ENCODE measurements around the gene CSAG1. TPM values are rescaled to one million over a fixed set of nuclear protein-coding genes. Genes with fewer than 3 reads are reported as not detected.
"Not testable (repeated sequence)": the region's sequence is repeated elsewhere in the genome, so short reads cannot be mapped to it uniquely, and the experiment has no call there.

CSAG1 gene
- total and polyA plus RNA-seq, 2 donors (not counting 3 experiments of a cell fraction or from before 2014, with no cell fraction given), result not detected

GRCh38 chrX:152754871-152755270, 21.4 kb upstream of the CSAG1 start:
- dilution Hi-C loops (cut with MboI; ENCODE audit: extremely low pct_ligation_motif_present, low sequenced_read_pairs), result not testable (repeated sequence)

GRCh38 chrX:152753686-152754650, 20.4 kb upstream of the CSAG1 start, which contains the start of gene MAGEA2:
Gene MAGEA2, minus strand, starts transcription at chrX:152753842. Its CDS starts 2,479 bp downstream, at chrX:152751363.
- CTCF ChIA-PET; BruUV-seq (replicated peaks); H3K27me3 ChIP-seq (ENCODE audit: control insufficient read depth in 2 of 2, insufficient read depth in 2 of 2, low read length in 2 of 2); H3K36me3 ChIP-seq (ENCODE audit: control insufficient read depth in 2 of 2, extremely low read depth in 1 of 2, insufficient read depth in 2 of 2, low read length in 2 of 2); H3K4me2 ChIP-seq (ENCODE audit: insufficient read depth, low read length); H3K9ac ChIP-seq (replicated peaks; ENCODE audit: extremely low read depth, insufficient read depth, low read length); POLR2A ChIA-PET; H3K27ac ChIP-seq (ENCODE audit: insufficient read depth, low read depth, low read length); H2AFZ ChIP-seq (ENCODE audit: low read depth, low read length); intact Hi-C loops (cut with micrococcal nuclease); H3K4me3 ChIP-seq (replicated peaks in 1 of 3; ENCODE audit: insufficient read depth in 1 of 3, low read depth in 1 of 3, low read length in 3 of 3); dilution Hi-C loops (cut with MboI; ENCODE audit: extremely low pct_ligation_motif_present, low sequenced_read_pairs); H3K79me2 ChIP-seq (ENCODE audit: control insufficient read depth, insufficient read depth, low read length); H3K4me1 ChIP-seq (ENCODE audit: control insufficient read depth, extremely low read depth, insufficient read depth, low read length); H3K9me1 ChIP-seq (replicated peaks; ENCODE audit: control insufficient read depth, extremely low read depth, insufficient read depth, low read length); DNase-seq (ENCODE audit: low read depth, low spot score); H4K20me1 ChIP-seq (replicated peaks; ENCODE audit: control insufficient read depth, extremely low read depth, insufficient read depth, low read length); H3K9me3 ChIP-seq (replicated peaks; ENCODE audit: control insufficient read depth, insufficient read depth, low read length): not testable (repeated sequence)
- FAIRE-seq, result peak; percentile 55

More at GRCh38 chrX:152754871-152755270, 21.4 kb upstream of the CSAG1 start:
- H4K20me1 ChIP-seq (replicated peaks; ENCODE audit: control insufficient read depth, extremely low read depth, insufficient read depth, low read length); H3K9ac ChIP-seq (replicated peaks; ENCODE audit: extremely low read depth, insufficient read depth, low read length); FAIRE-seq; H3K4me2 ChIP-seq (ENCODE audit: insufficient read depth, low read length); BruUV-seq (replicated peaks); CTCF ChIA-PET; H3K9me1 ChIP-seq (replicated peaks; ENCODE audit: control insufficient read depth, extremely low read depth, insufficient read depth, low read length); H3K27ac ChIP-seq (ENCODE audit: insufficient read depth, low read depth, low read length); H2AFZ ChIP-seq (ENCODE audit: low read depth, low read length); intact Hi-C loops (cut with micrococcal nuclease); H3K9me3 ChIP-seq (replicated peaks; ENCODE audit: control insufficient read depth, insufficient read depth, low read length); H3K36me3 ChIP-seq (ENCODE audit: control insufficient read depth in 2 of 2, extremely low read depth in 1 of 2, insufficient read depth in 2 of 2, low read length in 2 of 2); H3K27me3 ChIP-seq (ENCODE audit: control insufficient read depth in 2 of 2, insufficient read depth in 2 of 2, low read length in 2 of 2); H3K4me3 ChIP-seq (replicated peaks in 1 of 3; ENCODE audit: insufficient read depth in 1 of 3, low read depth in 1 of 3, low read length in 3 of 3); POLR2A ChIA-PET; DNase-seq (ENCODE audit: low read depth, low spot score); H3K79me2 ChIP-seq (ENCODE audit: control insufficient read depth, insufficient read depth, low read length); H3K4me1 ChIP-seq (ENCODE audit: control insufficient read depth, extremely low read depth, insufficient read depth, low read length): not testable (repeated sequence)
